Activated T-cell treated with anti-CD3 and anti-CD28 coated beads, Interleukin-2, amount 50 U/mL, for 72 hours (primary cell): ENCODE results near the gene FOXO1. TPM values are rescaled to one million over a fixed set of nuclear protein-coding genes. Genes with fewer than 3 reads are reported as not detected.

ENCODE experiments used
- ATAC-seq, 2 donors: fragments of 150-1000 bp; cut with Tn5 transposase; replicated peaks in 1 of 2; 2 replicates each; pipeline ENCODE4 v1.10.0; 2021; ENCODE audit warnings: moderate library complexity in 2 of 2, mild to moderate bottlenecking in 1 of 2
- DNase-seq, 2 donors: peaks; one replicate each; pipeline ENCODE4 v3.0.0; 2021 to 2022; ENCODE audit warnings: mixed read lengths in 1 of 2
- H3K27ac Mint-ChIP-seq: one replicate; pipeline ENCODE4 v1.8.0; 2022; ENCODE audit warnings: mild to moderate bottlenecking, moderate library complexity, mixed read lengths
- H3K27me3 Mint-ChIP-seq: one replicate; pipeline ENCODE4 v1.8.0; 2022; ENCODE audit warnings: low read depth, mixed read lengths
- H3K36me3 Mint-ChIP-seq, 2 donors: one replicate each; pipeline ENCODE4 v1.8.0; 2022; ENCODE audit warnings: mixed read lengths in 2 of 2, mild to moderate bottlenecking in 1 of 2; ENCODE audit not compliant: insufficient read depth in 2 of 2
- H3K4me1 Mint-ChIP-seq: one replicate; pipeline ENCODE4 v1.8.0; 2022; ENCODE audit warnings: low read depth, mixed read lengths
- H3K4me3 Mint-ChIP-seq, 2 donors: one replicate each; pipeline ENCODE4 v1.8.0; 2022; ENCODE audit warnings: mild to moderate bottlenecking in 2 of 2, mixed read lengths in 2 of 2, moderate library complexity in 2 of 2
- H3K9me3 Mint-ChIP-seq, 2 donors: one replicate each; pipeline ENCODE4 v1.8.0; 2022; ENCODE audit warnings: mixed read lengths in 2 of 2
- total RNA-seq, 2 donors: library from RNA; stranded (reverse); gene quantifications; one replicate each; pipeline ENCODE4 v1.2.3, GENCODE V29; 2022

The FOXO1 gene
- total RNA-seq, 2 donors from 2014 or later, result 47.0 to 56.9 TPM

GRCh38 chr13:40508127-40508526 is 158.3 kb downstream of the FOXO1 start:
- Mint-ChIP-seq H3K27me3 (no peaks in the 10 kb centered on the region), H3K4me3 (peak overlapping the region; percentile 4 to 10), H3K27ac (no peak overlapping the region), H3K9me3 (peaks cover 0 to under 1% of the 10 kb centered on the region in 2 donors), H3K36me3 (no peaks in the 10 kb centered on the region), H3K4me1 (peaks cover 63% of the 10 kb centered on the region)
- DNase-seq, result no peak
- ATAC-seq, result peak; percentile 50 to 69

- Mint-ChIP-seq H3K4me1 (peaks cover 50% of the 10 kb centered on the region), H3K4me3 (no peak overlapping the region), H3K27me3 (no peaks in the 10 kb centered on the region), H3K9me3 (peaks cover 0 to 1% of the 10 kb centered on the region in 2 donors), H3K27ac (no peak overlapping the region), H3K36me3 (no peaks in the 10 kb centered on the region)
- DNase-seq (no peak), ATAC-seq (no peak)
These were observed 159.6 kb downstream of the FOXO1 start for GRCh38 chr13:40506592-40507446.

Other genes with a start within 250 kb of the FOXO1 start
- 10 to 100 TPM; 47.8 to 52.3 TPM for gene MRPS31, start 104.5 kb upstream of the FOXO1 start, total RNA-seq
- gene SLC25A15, start 123.0 kb upstream of the FOXO1 start, total RNA-seq, result 10 to 100 TPM; 13.0 to 14.3 TPM